ENCODE results near the gene HSD17B13.
"Not testable (repeated sequence)": the region's sequence is repeated elsewhere in the genome, so short reads cannot be mapped to it uniquely, and the experiment has no call there.

The HSD17B13 gene

DNA sequence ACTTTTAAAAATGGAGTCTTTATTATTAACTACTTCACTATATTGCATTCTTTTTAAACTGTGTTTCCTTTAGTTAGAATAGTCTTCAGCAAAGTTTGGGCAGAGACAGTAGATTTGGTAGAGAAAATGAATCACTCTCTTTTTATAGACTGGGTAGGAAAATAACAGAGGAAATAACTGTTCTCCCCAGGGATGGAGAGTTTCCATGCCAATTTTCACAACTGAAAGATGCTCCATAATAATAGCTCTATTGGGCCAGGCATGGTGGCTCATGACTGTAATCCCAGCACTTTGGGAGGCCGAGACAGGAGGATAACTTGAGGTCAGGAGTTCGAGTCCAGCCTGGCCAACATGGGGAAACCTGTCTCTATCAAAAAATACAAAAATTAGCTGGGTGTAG, 13.1 kb downstream of the HSD17B13 start:
- H3K4me3 ChIP-seq = no peak overlapping the region
- no peaks in the 10 kb centered on the region for H3K36me3 ChIP-seq (replicated peaks)
- H3K27me3 ChIP-seq (ENCODE audit: low read depth) = no peaks in the 10 kb centered on the region
- in situ Hi-C loops (cut with MboI; ENCODE audit: low sequenced_read_pairs) = no loop called here
- DNase-seq (ENCODE audit: low spot score in 2 of 2) = no peak
- no peaks in the 10 kb centered on the region for H3K9me3 ChIP-seq
- H3K4me1 ChIP-seq = peaks cover 25% of the 10 kb centered on the region

DNA sequence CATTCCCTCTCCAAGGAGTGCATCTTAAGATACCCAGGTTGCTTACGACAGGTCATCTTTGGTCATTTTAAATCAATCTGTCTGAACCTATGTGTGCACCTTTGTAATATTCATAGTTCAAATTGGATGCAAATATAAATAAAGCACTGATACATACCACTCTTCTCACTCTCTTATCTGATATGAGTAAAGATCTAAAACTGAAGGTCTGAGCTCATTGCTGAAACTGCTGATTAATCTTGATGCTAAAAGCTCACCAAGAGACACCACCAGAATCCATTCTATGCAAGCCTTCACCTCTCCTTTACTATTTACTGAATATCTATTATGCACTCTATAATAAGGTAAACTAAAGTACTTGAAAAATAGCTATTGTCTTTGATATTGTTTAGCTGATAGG, 16.6 kb downstream of the HSD17B13 start:
- H3K4me1 ChIP-seq = peaks cover 30% of the 10 kb centered on the region
- no peaks in the 10 kb centered on the region for H3K27me3 ChIP-seq (ENCODE audit: low read depth)
- H3K9me3 ChIP-seq = no peaks in the 10 kb centered on the region
- H3K36me3 ChIP-seq (replicated peaks) = no peaks in the 10 kb centered on the region
- H3K4me3 ChIP-seq = no peak overlapping the region
- in situ Hi-C loops (cut with MboI; ENCODE audit: low sequenced_read_pairs) = no loop called here
- DNase-seq (ENCODE audit: low spot score in 2 of 2) = no peak

- in situ Hi-C loops (cut with MboI; ENCODE audit: low sequenced_read_pairs) = no loop called here
- DNase-seq (ENCODE audit: low spot score in 2 of 2) = no peak
Observed at GRCh38 chr4:87305562-87305961, 17.1 kb downstream of the HSD17B13 start.

DNA sequence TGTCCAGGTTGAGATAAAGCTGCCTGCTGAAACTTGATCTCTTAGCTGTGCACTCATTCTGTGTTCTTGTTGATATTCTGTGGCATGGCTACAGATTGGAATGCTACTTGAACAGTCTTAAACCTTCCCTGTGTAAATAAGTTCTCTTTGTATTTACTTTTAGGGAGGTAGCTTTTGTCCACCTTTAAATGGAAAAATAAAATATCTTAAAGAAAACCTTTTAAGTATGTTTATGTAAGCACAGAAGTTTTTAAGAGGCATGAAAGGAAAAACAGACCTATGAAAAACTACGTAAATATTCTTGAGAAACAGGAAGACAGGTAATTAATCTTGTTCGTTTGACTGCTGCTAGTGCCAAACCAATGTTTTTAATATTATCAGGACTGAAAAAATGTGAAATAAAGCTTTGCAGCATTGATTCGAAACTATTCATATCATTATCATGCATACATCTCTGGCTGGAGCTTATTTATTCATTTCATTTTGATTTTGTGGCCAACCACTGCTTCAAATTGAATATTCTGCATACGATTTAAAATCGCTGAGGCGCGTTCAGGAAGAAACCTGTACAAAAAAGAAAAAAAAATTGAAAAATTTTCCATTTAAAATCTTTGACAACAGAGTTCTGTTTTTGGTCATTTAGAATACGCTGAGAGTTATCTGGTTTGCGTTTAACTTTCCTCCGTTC, 17.8 kb downstream of the HSD17B13 start:
- in situ Hi-C loops (cut with MboI; ENCODE audit: low sequenced_read_pairs) = no loop called here
- H3K36me3 ChIP-seq (replicated peaks) = no peaks in the 10 kb centered on the region
- H3K4me3 ChIP-seq = no peak overlapping the region
- no peaks in the 10 kb centered on the region for H3K27me3 ChIP-seq (ENCODE audit: low read depth)
- DNase-seq (ENCODE audit: low spot score in 2 of 2) = peak; percentile 12 to 88
- H3K9me3 ChIP-seq = no peaks in the 10 kb centered on the region
- H3K4me1 ChIP-seq = peaks cover 30% of the 10 kb centered on the region

More at GRCh38 chr4:87305562-87305961, 17.1 kb downstream of the HSD17B13 start:
- peaks cover 30% of the 10 kb centered on the region for H3K4me1 ChIP-seq
- no peaks in the 10 kb centered on the region for H3K9me3 ChIP-seq
- no peaks in the 10 kb centered on the region for H3K27me3 ChIP-seq (ENCODE audit: low read depth)
- H3K36me3 ChIP-seq (replicated peaks) = no peaks in the 10 kb centered on the region
- H3K4me3 ChIP-seq = no peak overlapping the region

DNA sequence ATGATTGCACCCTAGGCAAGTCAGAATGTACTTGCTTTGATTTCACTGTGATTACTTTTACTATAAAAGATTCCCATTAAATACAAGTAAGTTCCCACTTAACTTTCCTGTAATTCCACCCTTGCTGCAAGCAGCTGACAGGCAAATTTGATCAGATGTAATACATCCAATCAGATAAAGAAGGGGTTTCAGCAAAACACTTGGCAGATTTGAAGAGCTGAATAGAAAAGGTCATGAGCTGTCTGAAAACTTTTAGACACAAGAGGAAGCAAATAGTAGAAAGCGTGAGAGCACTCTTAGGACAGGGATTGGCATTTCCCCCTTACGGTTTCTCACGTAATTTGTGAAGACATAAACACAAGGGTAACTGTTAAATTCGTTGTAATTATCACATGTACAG, 22.8 kb downstream of the HSD17B13 start:
- Histone ChIP-seq H3K4me1 (peaks cover 8% of the 10 kb centered on the region), H3K36me3 (replicated peaks) (no peaks in the 10 kb centered on the region), H3K9me3 (no peaks in the 10 kb centered on the region), H3K4me3 (no peak overlapping the region), H3K27me3 (ENCODE audit: low read depth) (no peaks in the 10 kb centered on the region)
- no peak for DNase-seq (ENCODE audit: low spot score in 2 of 2)
- in situ Hi-C loops (cut with MboI; ENCODE audit: low sequenced_read_pairs) = no loop called here

GRCh38 chr4:87298362-87298761, 24.3 kb downstream of the HSD17B13 start:
- Histone ChIP-seq H3K36me3 (replicated peaks) (no peaks in the 10 kb centered on the region), H3K27me3 (ENCODE audit: low read depth) (no peaks in the 10 kb centered on the region), H3K9me3 (no peaks in the 10 kb centered on the region), H3K4me1 (no peaks in the 10 kb centered on the region), H3K4me3 (no peak overlapping the region)
- in situ Hi-C loops (cut with MboI; ENCODE audit: low sequenced_read_pairs) = no loop called here
- no peak for DNase-seq (ENCODE audit: low spot score in 2 of 2)

- in situ Hi-C loops (cut with MboI; ENCODE audit: low sequenced_read_pairs); DNase-seq (ENCODE audit: low spot score in 2 of 2); H3K4me1 ChIP-seq; H3K36me3 ChIP-seq (replicated peaks); H3K27me3 ChIP-seq (ENCODE audit: low read depth); H3K4me3 ChIP-seq; H3K9me3 ChIP-seq: not testable (repeated sequence)
Observed at GRCh38 chr4:87294911-87295310, 27.8 kb downstream of the HSD17B13 start.

DNA sequence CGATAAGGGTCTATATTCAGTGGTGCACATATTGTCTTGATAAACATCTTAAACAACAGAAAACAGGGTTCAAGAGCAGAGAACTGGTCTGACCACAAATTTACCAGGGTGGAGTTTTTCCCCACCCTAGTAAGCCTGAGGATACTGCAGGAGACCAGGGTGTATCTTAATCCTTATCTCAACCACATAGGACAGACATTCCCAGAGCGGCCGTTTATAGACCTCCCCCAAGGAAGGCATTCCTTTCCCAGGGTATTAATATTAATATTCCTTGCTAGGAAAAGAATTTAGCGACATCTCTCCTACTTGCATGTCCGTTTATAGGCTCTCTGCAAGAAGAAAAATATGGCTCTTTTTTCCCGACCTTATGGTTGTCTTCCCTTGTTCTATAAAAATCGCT, 28.8 kb downstream of the HSD17B13 start:
- H3K27me3 ChIP-seq (ENCODE audit: low read depth); H3K4me3 ChIP-seq; H3K4me1 ChIP-seq; in situ Hi-C loops (cut with MboI; ENCODE audit: low sequenced_read_pairs); H3K36me3 ChIP-seq (replicated peaks); H3K9me3 ChIP-seq; DNase-seq (ENCODE audit: low spot score in 2 of 2): not testable (repeated sequence)

DNA sequence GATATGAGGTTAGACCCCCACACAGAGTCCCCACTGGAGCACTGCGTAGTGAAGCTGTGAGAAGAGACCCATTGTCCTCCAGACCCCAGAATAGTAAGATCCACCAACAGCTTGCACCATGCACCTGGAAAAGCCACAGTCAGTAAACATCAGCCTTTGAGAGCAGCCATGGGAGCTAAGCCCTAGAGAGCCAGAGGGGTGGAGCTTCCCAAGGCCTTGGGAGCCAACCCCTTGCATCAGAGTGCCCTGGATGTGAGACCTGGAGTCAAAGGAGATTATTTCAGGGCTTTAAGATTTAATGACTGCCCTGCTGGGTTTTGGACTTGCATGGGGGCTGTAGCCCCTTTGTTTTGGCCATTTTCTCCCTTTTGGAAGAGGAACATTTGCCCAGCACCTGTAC, 35.7 kb downstream of the HSD17B13 start:
- H3K4me1 ChIP-seq = no peaks in the 10 kb centered on the region
- H3K4me3 ChIP-seq = no peak overlapping the region
- no peaks in the 10 kb centered on the region for H3K27me3 ChIP-seq (ENCODE audit: low read depth)
- peaks cover 3% of the 10 kb centered on the region; the same call in 1 of the 2 replicates for H3K9me3 ChIP-seq
- H3K36me3 ChIP-seq (replicated peaks) = no peaks in the 10 kb centered on the region
- no peak for DNase-seq (ENCODE audit: low spot score in 2 of 2)
- in situ Hi-C loops (cut with MboI; ENCODE audit: low sequenced_read_pairs) = no loop called here

DNA sequence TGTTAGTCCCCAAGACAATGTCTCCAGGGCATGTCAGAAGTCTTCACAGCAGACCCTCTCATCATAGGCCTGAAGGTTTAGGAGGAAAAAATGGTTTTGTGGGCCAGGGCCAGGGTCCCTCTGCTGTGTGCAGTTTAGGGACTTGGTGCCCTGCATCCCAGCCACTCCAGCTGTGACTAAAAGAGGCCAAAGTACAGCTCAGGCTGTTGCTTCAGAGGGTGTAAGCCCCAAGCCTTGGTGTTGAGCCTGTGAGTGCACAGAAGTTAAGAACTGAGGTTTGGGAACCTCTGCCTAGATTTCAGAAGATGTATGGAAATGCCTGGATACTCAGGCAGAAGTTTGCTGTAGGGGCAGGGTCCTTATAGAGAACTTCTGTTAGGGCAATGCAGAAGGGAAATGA, 38.4 kb downstream of the HSD17B13 start:
- H3K36me3 ChIP-seq (replicated peaks); H3K4me3 ChIP-seq; H3K27me3 ChIP-seq (ENCODE audit: low read depth); DNase-seq (ENCODE audit: low spot score in 2 of 2); H3K4me1 ChIP-seq; in situ Hi-C loops (cut with MboI; ENCODE audit: low sequenced_read_pairs); H3K9me3 ChIP-seq: not testable (repeated sequence)

GRCh38 chr4:87283151-87283550, 39.5 kb downstream of the HSD17B13 start:
- DNase-seq (ENCODE audit: low spot score in 2 of 2) = no peak
- in situ Hi-C loops (cut with MboI; ENCODE audit: low sequenced_read_pairs) = no loop called here
- H3K4me3 ChIP-seq = no peak overlapping the region
- peaks cover 3% of the 10 kb centered on the region; the same call in 1 of the 2 replicates for H3K9me3 ChIP-seq
- no peaks in the 10 kb centered on the region for H3K27me3 ChIP-seq (ENCODE audit: low read depth)
- no peaks in the 10 kb centered on the region for H3K4me1 ChIP-seq
- H3K36me3 ChIP-seq (replicated peaks) = no peaks in the 10 kb centered on the region

DNA sequence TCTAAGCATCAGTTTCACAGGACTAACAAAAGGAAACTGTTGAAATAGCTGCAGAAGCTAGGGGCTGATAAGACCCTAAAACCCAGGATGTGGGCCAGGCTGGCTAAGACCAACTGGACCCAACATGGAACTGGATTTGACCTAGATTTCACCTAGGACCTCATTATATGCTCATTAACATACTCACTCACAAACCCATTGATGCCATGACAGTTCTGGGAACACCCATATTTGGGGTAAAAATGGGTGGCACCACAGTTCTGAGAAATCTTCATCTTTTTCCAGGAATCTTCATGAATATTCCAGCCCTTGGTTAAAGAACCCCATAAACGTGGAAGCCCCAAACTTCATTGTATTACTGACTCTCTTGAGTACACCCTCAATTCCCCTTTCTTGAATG, 41.1 kb downstream of the HSD17B13 start:
- DNase-seq (ENCODE audit: low spot score in 2 of 2) = no peak
- Histone ChIP-seq H3K4me3 (no peak overlapping the region), H3K4me1 (no peaks in the 10 kb centered on the region), H3K36me3 (replicated peaks) (no peaks in the 10 kb centered on the region), H3K9me3 (peaks cover 3% of the 10 kb centered on the region; the same call in 1 of the 2 replicates), H3K27me3 (ENCODE audit: low read depth) (no peaks in the 10 kb centered on the region)
- in situ Hi-C loops (cut with MboI; ENCODE audit: low sequenced_read_pairs) = no loop called here

- Histone ChIP-seq H3K4me3 (no peak overlapping the region), H3K4me1 (no peaks in the 10 kb centered on the region), H3K36me3 (replicated peaks) (no peaks in the 10 kb centered on the region), H3K27me3 (ENCODE audit: low read depth) (no peaks in the 10 kb centered on the region), H3K9me3 (0 out of 2 replicates have a peak, but pooled peaks cover 3% of the 10 kb centered on the region)
- no peak for DNase-seq (ENCODE audit: low spot score in 2 of 2)
- in situ Hi-C loops (cut with MboI; ENCODE audit: low sequenced_read_pairs) = no loop called here
Observed at GRCh38 chr4:87278335-87278794, 44.3 kb downstream of the HSD17B13 start.

DNA sequence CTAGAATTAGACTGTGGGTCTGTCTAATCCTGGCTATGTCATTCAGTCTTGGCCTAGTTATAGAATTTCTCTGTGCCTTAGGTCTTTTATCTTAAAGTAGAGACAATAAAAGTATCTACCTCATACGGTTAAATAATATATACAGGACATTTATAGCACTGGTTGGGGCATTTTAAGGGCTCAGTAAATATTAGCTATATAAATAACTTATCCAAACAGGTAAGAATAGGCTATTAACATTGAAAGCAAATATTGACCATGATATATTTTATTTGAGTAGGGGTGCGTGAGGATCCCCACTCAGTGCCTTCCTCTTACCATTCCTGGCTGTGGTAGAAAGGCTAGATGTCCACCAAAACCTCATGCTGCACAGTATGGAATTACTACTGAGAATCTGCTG, 47.4 kb downstream of the HSD17B13 start:
- H3K9me3 ChIP-seq = no peaks in the 10 kb centered on the region
- in situ Hi-C loops (cut with MboI; ENCODE audit: low sequenced_read_pairs) = no loop called here
- no peaks in the 10 kb centered on the region for H3K36me3 ChIP-seq (replicated peaks)
- no peak overlapping the region for H3K4me3 ChIP-seq
- no peak for DNase-seq (ENCODE audit: low spot score in 2 of 2)
- no peaks in the 10 kb centered on the region for H3K4me1 ChIP-seq
- no peaks in the 10 kb centered on the region for H3K27me3 ChIP-seq (ENCODE audit: low read depth)

GRCh38 chr4:87274803-87275202, 47.9 kb downstream of the HSD17B13 start:
- in situ Hi-C loops (cut with MboI; ENCODE audit: low sequenced_read_pairs) = loop anchor here (5.0 to 25.0 kb wide), 2 partner anchors 187 to 562 kb away; partner anchors contain the start of gene MEPE
- DNase-seq (ENCODE audit: low spot score in 2 of 2) = no peak
- Histone ChIP-seq H3K27me3 (ENCODE audit: low read depth) (no peaks in the 10 kb centered on the region), H3K4me1 (no peaks in the 10 kb centered on the region), H3K4me3 (no peak overlapping the region), H3K36me3 (replicated peaks) (no peaks in the 10 kb centered on the region), H3K9me3 (no peaks in the 10 kb centered on the region)

Data from HAP-1 (cell line).